Measurements from ENCODE around the gene SLC8A3.

Gene SLC8A3

GRCh38 chr14:70000601-70001000, 188.2 kb downstream of the SLC8A3 start:
- Histone ChIP-seq H3K9ac (ENCODE audit: low read length) (no peak overlapping the region), H3K27ac (ENCODE audit: low read length) (no peak overlapping the region), H3K4me2 (ENCODE audit: low read length) (no peak overlapping the region), H3K4me1 (ENCODE audit: low read length) (peaks cover 13% of the 10 kb centered on the region), H3K36me3 (replicated peaks; ENCODE audit: low read depth, low read length) (no peaks in the 10 kb centered on the region), H3K79me2 (ENCODE audit: low read length) (no peaks in the 10 kb centered on the region), H3K9me3 (ENCODE audit: insufficient read depth, low read length) (no peaks in the 10 kb centered on the region), H3K4me3 (ENCODE audit: low read length) (no peak overlapping the region), H3K27me3 (ENCODE audit: low read depth, low read length) (no peaks in the 10 kb centered on the region), H2AFZ (ENCODE audit: low read depth, low read length) (no peak overlapping the region), H4K20me1 (ENCODE audit: insufficient read depth, low read length) (no peaks in the 10 kb centered on the region)
- no peak for TF ChIP-seq EZH2phosphoT487 (IDR thresholded peaks at IDR 0.05; ENCODE audit: low read depth)
- TF ChIP-seq CTCF (IDR thresholded peaks at IDR 0.05; ENCODE audit: low read depth, low read length), result no peak

- H2AFZ ChIP-seq (ENCODE audit: low read depth, low read length), result no peak overlapping the region
- H3K9me3 ChIP-seq (ENCODE audit: insufficient read depth, low read length), result no peaks in the 10 kb centered on the region
- H3K79me2 ChIP-seq (ENCODE audit: low read length), result no peaks in the 10 kb centered on the region
- peaks cover 9% of the 10 kb centered on the region for H3K27me3 ChIP-seq (ENCODE audit: low read depth, low read length)
- no peaks in the 10 kb centered on the region for H3K36me3 ChIP-seq (replicated peaks; ENCODE audit: low read depth, low read length)
- no peak overlapping the region for H3K4me2 ChIP-seq (ENCODE audit: low read length)
- H3K27ac ChIP-seq (ENCODE audit: low read length), result no peak overlapping the region
- TF ChIP-seq CTCF (IDR thresholded peaks at IDR 0.05; ENCODE audit: low read depth, low read length) (no peak), EZH2phosphoT487 (IDR thresholded peaks at IDR 0.05; ENCODE audit: low read depth) (no peak)
- no peak overlapping the region for H3K4me3 ChIP-seq (ENCODE audit: low read length)
- H3K9ac ChIP-seq (ENCODE audit: low read length), result no peak overlapping the region
- peaks cover 13% of the 10 kb centered on the region for H3K4me1 ChIP-seq (ENCODE audit: low read length)
- no peaks in the 10 kb centered on the region for H4K20me1 ChIP-seq (ENCODE audit: insufficient read depth, low read length)
Measured at GRCh38 chr14:69999261-69999674, 189.5 kb downstream of the SLC8A3 start.

GRCh38 chr14:69997849-69998248, 190.9 kb downstream of the SLC8A3 start:
- H3K4me2 ChIP-seq (ENCODE audit: low read length), result no peak overlapping the region
- no peak overlapping the region for H3K4me3 ChIP-seq (ENCODE audit: low read length)
- TF ChIP-seq CTCF (IDR thresholded peaks at IDR 0.05; ENCODE audit: low read depth, low read length) (no peak), EZH2phosphoT487 (IDR thresholded peaks at IDR 0.05; ENCODE audit: low read depth) (no peak)
- no peak overlapping the region for H2AFZ ChIP-seq (ENCODE audit: low read depth, low read length)
- no peaks in the 10 kb centered on the region for H4K20me1 ChIP-seq (ENCODE audit: insufficient read depth, low read length)
- H3K27me3 ChIP-seq (ENCODE audit: low read depth, low read length), result peaks cover 23% of the 10 kb centered on the region
- H3K9ac ChIP-seq (ENCODE audit: low read length), result no peak overlapping the region
- H3K79me2 ChIP-seq (ENCODE audit: low read length), result no peaks in the 10 kb centered on the region
- H3K27ac ChIP-seq (ENCODE audit: low read length), result no peak overlapping the region
- H3K36me3 ChIP-seq (replicated peaks; ENCODE audit: low read depth, low read length), result no peaks in the 10 kb centered on the region
- peaks cover 13% of the 10 kb centered on the region for H3K4me1 ChIP-seq (ENCODE audit: low read length)
- H3K9me3 ChIP-seq (ENCODE audit: insufficient read depth, low read length), result no peaks in the 10 kb centered on the region

- no peak for TF ChIP-seq EZH2phosphoT487 (IDR thresholded peaks at IDR 0.05; ENCODE audit: low read depth)
- TF ChIP-seq CTCF (IDR thresholded peaks at IDR 0.05; ENCODE audit: low read depth, low read length), result no peak
- no peak overlapping the region for H3K4me3 ChIP-seq (ENCODE audit: low read length)
- H2AFZ ChIP-seq (ENCODE audit: low read depth, low read length), result no peak overlapping the region
- H3K27ac ChIP-seq (ENCODE audit: low read length), result no peak overlapping the region
- no peaks in the 10 kb centered on the region for H3K9me3 ChIP-seq (ENCODE audit: insufficient read depth, low read length)
- no peak overlapping the region for H3K4me2 ChIP-seq (ENCODE audit: low read length)
- H3K79me2 ChIP-seq (ENCODE audit: low read length), result no peaks in the 10 kb centered on the region
- H4K20me1 ChIP-seq (ENCODE audit: insufficient read depth, low read length), result no peaks in the 10 kb centered on the region
- peaks cover 37% of the 10 kb centered on the region for H3K27me3 ChIP-seq (ENCODE audit: low read depth, low read length)
- peaks cover 13% of the 10 kb centered on the region for H3K4me1 ChIP-seq (ENCODE audit: low read length)
- H3K36me3 ChIP-seq (replicated peaks; ENCODE audit: low read depth, low read length), result no peaks in the 10 kb centered on the region
- no peak overlapping the region for H3K9ac ChIP-seq (ENCODE audit: low read length)
Measured at GRCh38 chr14:69996216-69996615, 192.5 kb downstream of the SLC8A3 start.
